SK-N-SH treated with all-trans-retinoic acid at 6 μM for 48 hours (cell line): ENCODE results near the gene CBX8.

ENCODE experiments used
- SNAI2 ChIP-seq: fragments of 250-450 bp; sonication (Bioruptor Pico); IDR thresholded peaks from 2 replicates; pipeline ENCODE4 v1.5.0; 2020; ENCODE audit warnings: mild to moderate bottlenecking, moderate library complexity
- TF ChIP-seq, protein P1 (sequence below): fragments of 250-450 bp; sonication (Bioruptor Pico); IDR thresholded peaks from 2 replicates; pipeline ENCODE4 v1.8.0; 2020; ENCODE audit warnings: mild to moderate bottlenecking, moderate library complexity, borderline replicate concordance

DNA sequence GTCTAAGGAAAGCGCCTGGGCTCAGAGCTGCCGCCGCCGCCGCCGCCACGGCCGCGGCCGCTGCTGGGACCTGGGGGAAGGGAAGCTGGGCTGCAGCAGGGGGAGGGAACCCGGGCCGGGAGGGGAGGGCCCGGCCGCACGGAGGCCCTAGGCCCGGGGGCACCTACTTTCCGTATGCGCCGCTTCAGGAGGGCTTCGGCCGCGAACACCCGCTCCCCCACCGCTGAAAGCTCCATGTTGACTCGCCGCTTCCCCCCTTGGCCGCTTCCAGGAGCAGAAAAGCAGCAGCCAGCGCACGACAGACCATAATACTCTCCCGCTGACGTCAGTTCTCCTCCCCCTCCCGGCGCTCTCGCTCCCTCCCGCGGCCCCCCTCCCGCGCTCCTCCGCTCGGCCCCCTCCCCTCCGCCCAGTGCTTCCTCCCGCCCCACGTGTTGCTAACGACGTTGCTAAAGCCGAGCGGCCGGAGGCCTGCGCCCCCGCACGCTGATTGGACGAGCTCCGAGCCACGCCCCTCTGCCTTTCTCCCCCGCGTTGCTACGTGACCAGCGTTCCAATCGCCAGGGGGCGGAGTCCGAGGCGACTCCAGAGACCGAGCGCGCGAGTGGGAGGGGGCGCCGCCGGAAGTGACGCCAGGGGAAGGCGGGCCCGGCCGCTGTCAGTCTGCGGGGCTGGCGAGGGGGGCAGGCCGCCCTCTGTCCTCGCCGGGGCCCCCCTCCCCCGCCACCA lies at the start of gene CBX8:
- no peak for TF ChIP-seq SNAI2 (CRISPR knock-in tag)
- TF ChIP-seq, protein P1, sequence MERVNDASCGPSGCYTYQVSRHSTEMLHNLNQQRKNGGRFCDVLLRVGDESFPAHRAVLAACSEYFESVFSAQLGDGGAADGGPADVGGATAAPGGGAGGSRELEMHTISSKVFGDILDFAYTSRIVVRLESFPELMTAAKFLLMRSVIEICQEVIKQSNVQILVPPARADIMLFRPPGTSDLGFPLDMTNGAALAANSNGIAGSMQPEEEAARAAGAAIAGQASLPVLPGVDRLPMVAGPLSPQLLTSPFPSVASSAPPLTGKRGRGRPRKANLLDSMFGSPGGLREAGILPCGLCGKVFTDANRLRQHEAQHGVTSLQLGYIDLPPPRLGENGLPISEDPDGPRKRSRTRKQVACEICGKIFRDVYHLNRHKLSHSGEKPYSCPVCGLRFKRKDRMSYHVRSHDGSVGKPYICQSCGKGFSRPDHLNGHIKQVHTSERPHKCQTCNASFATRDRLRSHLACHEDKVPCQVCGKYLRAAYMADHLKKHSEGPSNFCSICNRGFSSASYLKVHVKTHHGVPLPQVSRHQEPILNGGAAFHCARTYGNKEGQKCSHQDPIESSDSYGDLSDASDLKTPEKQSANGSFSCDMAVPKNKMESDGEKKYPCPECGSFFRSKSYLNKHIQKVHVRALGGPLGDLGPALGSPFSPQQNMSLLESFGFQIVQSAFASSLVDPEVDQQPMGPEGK (CRISPR knock-in tag): peak; percentile 86
